NCI-H1105 (cell line): ENCODE results near the gene LGALS12.
"Not testable (repeated sequence)": the region's sequence is repeated elsewhere in the genome, so short reads cannot be mapped to it uniquely, and the experiment has no call there.

Experiments used
- DNase-seq: peaks from one replicate; lab custom pipeline; 2025; lab: John Stamatoyannopoulos, UW

The LGALS12 gene

GRCh38 chr11:63504933-63505586 is 824 bp upstream of the LGALS12 start:
- no peak for DNase-seq

DNA sequence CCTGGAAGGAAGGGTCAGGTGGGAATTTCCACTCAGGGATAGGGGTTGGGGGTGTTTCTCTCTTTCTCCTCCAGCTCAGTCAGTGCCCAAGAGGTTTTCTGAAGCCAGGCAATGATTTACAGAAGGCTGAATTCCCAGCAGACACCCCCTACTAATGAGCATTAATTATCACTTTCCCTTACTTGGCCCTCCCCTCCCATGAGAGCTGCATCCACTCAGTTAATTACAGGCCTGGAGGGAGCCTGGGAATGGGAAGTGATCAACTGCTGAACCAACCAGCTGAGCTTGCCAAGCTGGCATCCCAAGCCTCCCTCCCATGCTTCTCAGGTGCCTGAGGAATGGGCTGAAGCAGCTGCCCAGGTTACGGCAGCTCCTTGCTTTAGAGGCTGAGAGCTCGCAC is 992 bp downstream of the LGALS12 start:
- no peak for DNase-seq

GRCh38 chr11:63507511-63507910 is 1.6 kb downstream of the LGALS12 start:
- no peak for DNase-seq

DNA sequence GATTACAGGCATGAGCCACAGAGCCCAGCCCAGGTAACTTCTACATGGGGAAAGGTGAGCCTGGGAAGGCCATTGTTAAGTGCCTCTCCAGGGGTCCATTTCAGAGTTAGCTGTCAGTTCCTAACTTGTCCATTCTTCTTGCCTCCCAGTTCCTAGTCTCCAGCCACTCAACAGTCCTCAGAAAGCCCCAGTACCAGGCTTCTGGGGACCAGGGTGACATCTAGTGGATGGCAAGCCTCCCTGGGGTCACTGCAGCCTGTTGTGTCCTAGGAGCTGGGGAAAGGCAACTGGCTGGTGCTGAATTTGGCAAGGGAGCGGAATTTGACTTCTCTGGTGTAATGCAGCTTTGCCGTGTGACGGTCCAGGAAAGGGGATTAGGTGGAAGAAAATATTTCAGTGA is 2.1 kb downstream of the LGALS12 start:
- no peak for DNase-seq

- DNase-seq, result no peak
These were observed 2.9 kb downstream of the LGALS12 start for GRCh38 chr11:63508745-63509144.

GRCh38 chr11:63510360-63511047 is 4.6 kb downstream of the LGALS12 start:
- no peak for DNase-seq

GRCh38 chr11:63511048-63511748 is 5.3 kb downstream of the LGALS12 start:
- DNase-seq, result no peak

GRCh38 chr11:63512816-63513215 is 6.9 kb downstream of the LGALS12 start:
- no peak for DNase-seq

DNA sequence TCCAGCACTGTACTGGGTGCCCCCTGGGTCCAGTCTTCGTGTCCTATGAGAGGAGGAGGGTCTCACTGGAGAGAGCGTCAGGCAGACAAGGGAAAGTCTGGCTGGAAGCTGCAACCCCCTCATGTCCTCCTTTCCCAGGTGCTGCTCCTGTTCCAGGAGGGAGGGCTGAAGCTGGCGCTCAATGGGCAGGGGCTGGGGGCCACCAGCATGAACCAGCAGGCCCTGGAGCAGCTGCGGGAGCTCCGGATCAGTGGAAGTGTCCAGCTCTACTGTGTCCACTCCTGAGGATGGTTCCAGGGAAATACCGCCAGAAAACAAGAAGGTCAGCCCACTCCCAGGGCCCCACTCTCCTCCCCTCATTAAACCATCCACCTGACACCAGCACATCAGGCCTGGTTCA is 10.2 kb downstream of the LGALS12 start:
- DNase-seq, result no peak

DNA sequence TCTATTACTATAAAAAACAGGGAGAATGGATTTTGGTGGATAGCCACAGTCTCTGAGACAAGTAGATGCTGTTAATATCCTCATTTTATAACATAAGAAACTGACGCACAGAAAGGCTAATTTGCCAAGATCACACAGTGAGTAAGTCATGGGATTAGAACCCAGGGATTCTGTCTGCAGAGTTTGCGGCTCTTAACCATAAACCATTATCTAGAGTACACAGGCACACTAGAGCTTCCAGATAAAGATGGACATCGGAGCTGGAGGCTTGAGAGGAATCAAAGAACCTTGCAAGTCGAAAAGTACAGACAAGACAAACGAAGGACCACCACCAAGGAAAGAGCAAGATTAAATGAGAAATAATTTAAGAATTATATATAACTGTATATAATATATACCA is 11.3 kb downstream of the LGALS12 start:
- no peak for DNase-seq

DNA sequence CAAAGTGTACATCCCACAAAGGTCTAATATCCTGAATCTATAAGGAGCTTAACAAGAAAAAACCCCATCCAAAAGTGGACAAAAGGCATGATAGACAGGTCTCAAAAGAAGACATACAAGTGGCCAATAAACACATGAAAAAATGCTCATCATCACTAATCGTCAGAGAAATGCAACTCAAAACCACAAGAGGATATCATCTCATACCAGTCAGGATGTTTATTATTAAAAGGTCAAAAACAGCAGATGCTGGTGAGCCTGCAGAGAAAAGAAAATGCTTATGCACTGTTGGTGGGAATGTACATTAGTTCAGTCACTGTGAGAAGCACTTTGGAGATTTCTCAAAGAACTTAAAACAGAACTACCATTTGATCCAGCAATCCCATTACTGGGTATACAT is 12.7 kb downstream of the LGALS12 start:
- no peak for DNase-seq

DNA sequence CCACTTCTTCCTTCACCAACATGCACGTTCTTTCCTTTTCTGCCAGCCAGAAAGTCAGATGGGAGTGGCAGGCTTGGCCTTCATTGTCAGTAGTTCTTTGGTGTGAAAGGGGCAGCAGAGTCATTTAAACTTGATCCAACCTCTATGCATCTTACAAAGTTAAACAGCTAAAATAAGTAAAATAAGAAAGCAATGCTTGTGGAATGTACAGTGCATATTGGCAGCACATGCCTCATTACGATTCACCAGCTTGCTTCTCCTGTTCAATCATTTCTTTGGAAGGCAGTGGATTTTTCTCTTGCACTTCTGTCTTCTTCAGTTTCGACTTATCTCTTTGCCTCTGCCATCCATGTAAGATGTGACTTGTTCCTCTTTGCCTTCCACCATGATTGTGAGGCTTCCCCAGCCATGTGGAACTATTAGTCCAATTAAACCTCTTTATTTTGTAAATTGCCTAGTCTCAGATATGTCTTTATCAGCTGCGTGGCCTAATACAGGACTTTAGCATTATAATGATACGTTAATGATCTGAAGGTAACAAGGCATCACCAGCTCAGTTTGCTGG is 14.8 kb downstream of the LGALS12 start:
- DNase-seq, result no peak

DNA sequence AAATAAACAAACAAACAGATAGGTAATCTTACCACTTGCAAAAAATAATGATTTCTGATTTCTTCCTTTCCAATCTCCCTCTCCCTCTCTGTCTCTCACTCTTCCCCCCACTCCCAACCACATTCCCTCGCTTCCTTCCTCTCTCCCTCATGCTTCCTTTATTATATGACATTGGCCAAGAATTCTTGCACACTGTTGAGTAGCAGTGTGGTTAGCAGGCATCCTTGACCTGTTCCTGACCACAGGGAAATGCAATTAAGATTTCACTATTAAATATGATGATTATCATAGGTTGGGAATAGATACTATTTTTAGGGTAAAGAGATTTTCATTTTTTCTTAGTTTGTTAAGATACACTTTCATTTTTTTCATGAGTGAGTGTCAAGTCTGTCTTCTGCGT is 16.0 kb downstream of the LGALS12 start:
- no peak for DNase-seq

- DNase-seq, result no peak
These were observed 17.3 kb downstream of the LGALS12 start for GRCh38 chr11:63523151-63523550.

GRCh38 chr11:63527667-63528066 is 21.8 kb downstream of the LGALS12 start:
- DNase-seq, result no peak

GRCh38 chr11:63528156-63528555 is 22.3 kb downstream of the LGALS12 start:
- DNase-seq, result not testable (repeated sequence)

DNA sequence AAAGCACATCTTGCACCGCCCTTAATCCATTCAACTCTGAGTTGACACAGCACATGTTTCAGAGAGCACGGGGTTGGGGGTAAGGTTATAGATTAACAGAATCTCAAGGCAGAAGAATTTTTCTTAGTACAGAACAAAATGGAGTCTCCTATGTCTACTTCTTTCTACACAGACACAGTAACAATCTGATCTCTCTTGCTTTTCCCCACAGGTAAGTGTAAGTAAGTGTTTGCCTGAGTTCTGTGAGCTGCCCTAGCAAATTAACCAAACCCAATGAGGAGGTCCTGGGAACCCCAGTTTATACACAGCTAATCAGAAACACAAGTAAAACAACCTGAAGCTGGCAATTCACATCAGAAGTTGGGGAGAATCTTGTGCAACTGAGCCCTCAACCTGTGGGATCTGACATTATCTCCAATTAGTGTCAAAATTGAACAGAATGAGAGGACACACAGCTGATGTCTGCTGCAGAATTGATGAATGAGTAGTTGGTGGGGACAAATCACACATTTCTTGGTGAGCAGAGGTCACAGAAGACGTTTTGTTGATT is 22.9 kb downstream of the LGALS12 start:
- not testable (repeated sequence) for DNase-seq

GRCh38 chr11:63529373-63529772 is 23.5 kb downstream of the LGALS12 start:
- not testable (repeated sequence) for DNase-seq

DNA sequence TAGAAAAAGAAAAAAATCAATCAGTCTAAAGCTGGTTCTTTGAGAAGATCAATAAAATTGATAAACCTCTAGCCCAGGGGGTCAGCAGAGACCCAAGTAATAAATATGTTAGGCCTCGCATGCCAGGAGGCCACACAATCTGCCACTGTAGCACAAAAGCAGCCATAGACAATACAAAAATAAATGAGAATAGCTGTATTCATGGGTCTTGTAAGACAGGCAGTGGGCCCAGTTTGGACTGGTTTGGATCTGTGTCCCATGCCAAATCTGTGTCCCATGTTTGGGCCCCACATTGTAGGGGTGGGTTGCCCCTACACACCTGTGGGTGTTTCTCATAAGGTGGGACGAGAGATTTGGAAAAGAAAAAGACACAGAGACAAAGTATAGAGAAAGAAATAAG is 24.1 kb downstream of the LGALS12 start:
- no peak for DNase-seq

GRCh38 chr11:63531074-63531792 is 25.3 kb downstream of the LGALS12 start:
- DNase-seq, result not testable (repeated sequence)

GRCh38 chr11:63532117-63532516 is 26.2 kb downstream of the LGALS12 start:
- DNase-seq, result no peak
